WERI-Rb-1 (cell line): ENCODE results near the gene C19orf47.

Source experiments
- DNase-seq: peaks from one replicate; pipeline ENCODE4 v3.0.0-alpha.2; 2020
- H3K27ac ChIP-seq: fragments of 250-450 bp; sonication (Bioruptor Pico); 2 replicates; pipeline ENCODE4 v1.5.1; 2020; ENCODE audit warnings: mild to moderate bottlenecking, moderate library complexity
- H3K27me3 ChIP-seq: fragments of 250-450 bp; sonication (Bioruptor Pico); 2 replicates; pipeline ENCODE4 v1.5.1; 2021; ENCODE audit warnings: mild to moderate bottlenecking, low read depth, moderate library complexity; ENCODE audit not compliant: insufficient read depth, severe bottlenecking
- H3K36me3 ChIP-seq: fragments of 250-450 bp; sonication (Bioruptor Pico); 2 replicates; pipeline ENCODE4 v1.5.1; 2020; ENCODE audit warnings: mild to moderate bottlenecking, moderate library complexity
- H3K4me3 ChIP-seq: 2 replicates; pipeline ENCODE4 v1.5.1; 2011; ENCODE audit warnings: low read depth, mild to moderate bottlenecking, control low read depth, low read length
- H3K9me3 ChIP-seq: fragments of 250-450 bp; sonication (Bioruptor Pico); 2 replicates; pipeline ENCODE4 v1.5.1; 2021; ENCODE audit warnings: mild to moderate bottlenecking, moderate library complexity; ENCODE audit not compliant: severe bottlenecking
- CTCF ChIP-seq: IDR thresholded peaks from 2 replicates; pipeline ENCODE4 v1.5.1; 2011; ENCODE audit warnings: low read depth, mild to moderate bottlenecking, control low read depth, inconsistent platforms, low read length

The C19orf47 gene

GRCh38 chr19:40317338-40317737 lies 30.9 kb downstream of the C19orf47 start:
- Histone ChIP-seq H3K4me3 (no peak overlapping the region), H3K9me3 (no peaks in the 10 kb centered on the region), H3K27me3 (no peaks in the 10 kb centered on the region), H3K36me3 (peaks cover 28% of the 10 kb centered on the region), H3K27ac (no peak overlapping the region)
- no peak for DNase-seq
- TF ChIP-seq CTCF = no peak

GRCh38 chr19:40315812-40316470 lies 32.3 kb downstream of the C19orf47 start:
- Histone ChIP-seq H3K36me3 (peaks cover 14% of the 10 kb centered on the region), H3K9me3 (no peaks in the 10 kb centered on the region), H3K27ac (no peak overlapping the region), H3K4me3 (no peak overlapping the region), H3K27me3 (no peaks in the 10 kb centered on the region)
- TF ChIP-seq CTCF = no peak
- no peak for DNase-seq

- H3K9me3 ChIP-seq = no peaks in the 10 kb centered on the region
- peaks cover 8% of the 10 kb centered on the region for H3K36me3 ChIP-seq
- H3K27me3 ChIP-seq = no peaks in the 10 kb centered on the region
- TF ChIP-seq CTCF = no peak
- no peak overlapping the region for H3K27ac ChIP-seq
- H3K4me3 ChIP-seq = no peak overlapping the region
- no peak for DNase-seq
These were observed 33.5 kb downstream of the C19orf47 start for GRCh38 chr19:40314656-40315055.

GRCh38 chr19:40313229-40313983 lies 34.8 kb downstream of the C19orf47 start:
- Histone ChIP-seq H3K27me3 (no peaks in the 10 kb centered on the region), H3K4me3 (no peak overlapping the region), H3K36me3 (peaks cover 2% of the 10 kb centered on the region; the same call in 1 of the 2 replicates), H3K9me3 (no peaks in the 10 kb centered on the region), H3K27ac (no peak overlapping the region)
- no peak for DNase-seq
- no peak for TF ChIP-seq CTCF

GRCh38 chr19:40312533-40312932 lies 35.7 kb downstream of the C19orf47 start:
- Histone ChIP-seq H3K9me3 (no peaks in the 10 kb centered on the region), H3K4me3 (no peak overlapping the region), H3K36me3 (no peaks in the 10 kb centered on the region), H3K27ac (no peak overlapping the region), H3K27me3 (no peaks in the 10 kb centered on the region)
- no peak for DNase-seq
- no peak for TF ChIP-seq CTCF
